ENCODE data around the gene GULP1. TPM values are rescaled to one million over a fixed set of nuclear protein-coding genes. Genes with fewer than 3 reads are reported as not detected.

The GULP1 gene
- polyA plus RNA-seq, 1 donor (not counting 4 experiments of a cell fraction or from before 2014, with no cell fraction given), result 11.7 TPM

DNA sequence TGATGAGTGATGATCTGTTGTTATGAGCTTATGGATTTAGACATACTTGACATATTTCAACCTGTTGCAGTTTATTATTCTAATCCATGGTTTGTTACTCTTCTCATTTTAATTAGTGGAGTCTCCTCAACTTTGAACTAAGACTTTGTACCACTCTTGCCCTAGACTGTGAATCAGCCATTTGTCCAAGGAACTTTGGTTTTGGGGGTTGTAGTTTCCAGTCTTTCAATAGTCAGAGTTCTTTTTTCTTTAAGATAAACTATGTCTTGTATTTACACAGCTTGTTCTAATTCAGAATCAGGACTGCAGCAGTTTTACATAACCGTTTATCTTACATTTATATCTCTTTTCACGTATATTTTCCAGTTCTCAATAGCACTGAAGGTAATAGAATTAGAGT, 133.6 kb downstream of the GULP1 start:
- H3K4me1 ChIP-seq (ENCODE audit: control insufficient read depth, extremely low read depth, insufficient read depth, low read length), result no peaks in the 10 kb centered on the region
- no peaks in the 10 kb centered on the region for H4K20me1 ChIP-seq (ENCODE audit: control insufficient read depth, extremely low read depth, insufficient read depth, low read length)
- H3K27ac ChIP-seq (ENCODE audit: control insufficient read depth, insufficient read depth, low read length), result no peak overlapping the region
- no peak overlapping the region for H2AFZ ChIP-seq (ENCODE audit: control insufficient read depth, low read length)
- no peak overlapping the region for H3K4me2 ChIP-seq (ENCODE audit: control insufficient read depth, extremely low read depth, insufficient read depth, low read depth, low read length)
- DNase-seq (ENCODE audit: low read depth, low spot score) (no peak), FAIRE-seq (no peak)
- no peaks in the 10 kb centered on the region for H3K36me3 ChIP-seq (ENCODE audit: control insufficient read depth in 2 of 2, extremely low read depth in 1 of 2, insufficient read depth in 2 of 2, low read length in 2 of 2)
- no peak overlapping the region for H3K4me3 ChIP-seq (ENCODE audit: control insufficient read depth in 2 of 3, extremely low read depth in 1 of 3, insufficient read depth in 2 of 3, low read depth in 1 of 3, low read length in 3 of 3)
- no peaks in the 10 kb centered on the region for H3K79me2 ChIP-seq (ENCODE audit: control insufficient read depth, insufficient read depth, low read length)
- H3K9me3 ChIP-seq (ENCODE audit: control insufficient read depth, low read depth, low read length), result no peaks in the 10 kb centered on the region
- no peaks in the 10 kb centered on the region for H3K9me1 ChIP-seq (ENCODE audit: control insufficient read depth, extremely low read depth, insufficient read depth, low read length)
- dilution Hi-C loops (cut with MboI; ENCODE audit: extremely low pct_ligation_motif_present, low sequenced_read_pairs), result no loop called here
- H3K27me3 ChIP-seq (ENCODE audit: control insufficient read depth, extremely low read depth, insufficient read depth, low read length), result no peaks in the 10 kb centered on the region
- TF ChIP-seq EZH2 (IDR thresholded peaks at IDR 0.05; ENCODE audit: low read length), result no peak
- TF ChIP-seq, protein P1, sequence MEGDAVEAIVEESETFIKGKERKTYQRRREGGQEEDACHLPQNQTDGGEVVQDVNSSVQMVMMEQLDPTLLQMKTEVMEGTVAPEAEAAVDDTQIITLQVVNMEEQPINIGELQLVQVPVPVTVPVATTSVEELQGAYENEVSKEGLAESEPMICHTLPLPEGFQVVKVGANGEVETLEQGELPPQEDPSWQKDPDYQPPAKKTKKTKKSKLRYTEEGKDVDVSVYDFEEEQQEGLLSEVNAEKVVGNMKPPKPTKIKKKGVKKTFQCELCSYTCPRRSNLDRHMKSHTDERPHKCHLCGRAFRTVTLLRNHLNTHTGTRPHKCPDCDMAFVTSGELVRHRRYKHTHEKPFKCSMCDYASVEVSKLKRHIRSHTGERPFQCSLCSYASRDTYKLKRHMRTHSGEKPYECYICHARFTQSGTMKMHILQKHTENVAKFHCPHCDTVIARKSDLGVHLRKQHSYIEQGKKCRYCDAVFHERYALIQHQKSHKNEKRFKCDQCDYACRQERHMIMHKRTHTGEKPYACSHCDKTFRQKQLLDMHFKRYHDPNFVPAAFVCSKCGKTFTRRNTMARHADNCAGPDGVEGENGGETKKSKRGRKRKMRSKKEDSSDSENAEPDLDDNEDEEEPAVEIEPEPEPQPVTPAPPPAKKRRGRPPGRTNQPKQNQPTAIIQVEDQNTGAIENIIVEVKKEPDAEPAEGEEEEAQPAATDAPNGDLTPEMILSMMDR (optimal IDR thresholded peaks at IDR 0.05 in 1 of 3, IDR thresholded peaks at IDR 0.05 in 1 of 3, conservative IDR thresholded peaks at IDR 0.05 in 1 of 3; ENCODE audit: extremely low read depth in 1 of 3, insufficient read depth in 2 of 3, low read length in 3 of 3), result no peak
- no peak overlapping the region for H3K9ac ChIP-seq (ENCODE audit: control insufficient read depth, extremely low read depth, insufficient read depth, low read length)

GRCh38 chr2:188426121-188426520, 134.4 kb downstream of the GULP1 start:
- no peaks in the 10 kb centered on the region for H3K79me2 ChIP-seq (ENCODE audit: control insufficient read depth, insufficient read depth, low read length)
- TF ChIP-seq, protein P1 (optimal IDR thresholded peaks at IDR 0.05 in 1 of 3, IDR thresholded peaks at IDR 0.05 in 1 of 3, conservative IDR thresholded peaks at IDR 0.05 in 1 of 3; ENCODE audit: extremely low read depth in 1 of 3, insufficient read depth in 2 of 3, low read length in 3 of 3), result no peak
- TF ChIP-seq EZH2 (IDR thresholded peaks at IDR 0.05; ENCODE audit: low read length), result no peak
- H3K27ac ChIP-seq (ENCODE audit: control insufficient read depth, insufficient read depth, low read length), result no peak overlapping the region
- H3K9ac ChIP-seq (ENCODE audit: control insufficient read depth, extremely low read depth, insufficient read depth, low read length), result no peak overlapping the region
- no peaks in the 10 kb centered on the region for H3K9me3 ChIP-seq (ENCODE audit: control insufficient read depth, low read depth, low read length)
- FAIRE-seq, result no peak
- dilution Hi-C loops (cut with MboI; ENCODE audit: extremely low pct_ligation_motif_present, low sequenced_read_pairs), result no loop called here
- no peaks in the 10 kb centered on the region for H3K27me3 ChIP-seq (ENCODE audit: control insufficient read depth, extremely low read depth, insufficient read depth, low read length)
- no peaks in the 10 kb centered on the region for H3K9me1 ChIP-seq (ENCODE audit: control insufficient read depth, extremely low read depth, insufficient read depth, low read length)
- H2AFZ ChIP-seq (ENCODE audit: control insufficient read depth, low read length), result no peak overlapping the region
- no peaks in the 10 kb centered on the region for H3K4me1 ChIP-seq (ENCODE audit: control insufficient read depth, extremely low read depth, insufficient read depth, low read length)
- H3K4me3 ChIP-seq (ENCODE audit: control insufficient read depth in 2 of 3, extremely low read depth in 1 of 3, insufficient read depth in 2 of 3, low read depth in 1 of 3, low read length in 3 of 3), result no peak overlapping the region
- H3K4me2 ChIP-seq (ENCODE audit: control insufficient read depth, extremely low read depth, insufficient read depth, low read depth, low read length), result no peak overlapping the region
- no peaks in the 10 kb centered on the region for H3K36me3 ChIP-seq (ENCODE audit: control insufficient read depth in 2 of 2, extremely low read depth in 1 of 2, insufficient read depth in 2 of 2, low read length in 2 of 2)
- H4K20me1 ChIP-seq (ENCODE audit: control insufficient read depth, extremely low read depth, insufficient read depth, low read length), result no peaks in the 10 kb centered on the region
- DNase-seq (ENCODE audit: low read depth, low spot score), result no peak
